ENCODE measurements around the gene MTHFD1. TPM values are rescaled to one million over a fixed set of nuclear protein-coding genes. Genes with fewer than 3 reads are reported as not detected.

MTHFD1 gene
- total and polyA plus RNA-seq, 2 donors (not counting 3 experiments of a cell fraction or from before 2014, with no cell fraction given), result 26.3 to 114 TPM

DNA sequence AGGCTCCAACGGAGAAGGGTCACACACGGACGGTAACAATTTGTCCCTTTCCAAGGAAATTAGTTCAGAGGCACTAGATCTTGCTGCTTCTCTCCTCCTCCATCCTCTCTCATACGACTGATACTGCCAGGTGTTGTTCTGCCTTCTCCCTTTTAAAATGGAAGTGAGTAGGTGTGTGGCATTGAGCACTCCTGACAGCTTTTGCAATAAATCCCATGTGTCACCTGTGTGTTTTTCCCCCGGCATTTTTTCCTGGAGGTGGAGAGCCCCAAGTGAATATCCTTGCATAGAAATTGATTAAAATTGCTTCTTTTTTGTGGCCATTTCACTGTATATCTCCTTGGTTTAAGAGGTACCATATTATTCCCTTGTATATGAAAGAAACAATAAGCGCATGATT lies 51.0 kb downstream of the MTHFD1 start:
- dilution Hi-C loops (cut with MboI; ENCODE audit: extremely low pct_ligation_motif_present, low sequenced_read_pairs) (no loop called here), intact Hi-C loops (cut with micrococcal nuclease) (no loop called here)
- H3K9me3 ChIP-seq (replicated peaks; ENCODE audit: control insufficient read depth, insufficient read depth, low read length), result no peaks in the 10 kb centered on the region
- DNase-seq (ENCODE audit: low read depth, low spot score), result no peak
- H3K4me1 ChIP-seq (ENCODE audit: control insufficient read depth, extremely low read depth, insufficient read depth, low read length), result peaks cover 16% of the 10 kb centered on the region
- ChIA-PET CTCF (interaction anchor here (0.7 to 2.4 kb wide), 5 partner anchors 9 to 453 kb away, joined by 3 to 13 read pairs (median 3); partner anchors contain the start of gene MTHFD1), POLR2A (no interaction called here)
- no peaks in the 10 kb centered on the region for H3K9me1 ChIP-seq (replicated peaks; ENCODE audit: control insufficient read depth, extremely low read depth, insufficient read depth, low read length)
- H3K36me3 ChIP-seq (ENCODE audit: control insufficient read depth in 2 of 2, extremely low read depth in 1 of 2, insufficient read depth in 2 of 2, low read length in 2 of 2), result peaks cover 2 to 15% of the 10 kb centered on the region in 2 experiments
- FAIRE-seq, result no peak
- H3K9ac ChIP-seq (replicated peaks; ENCODE audit: extremely low read depth, insufficient read depth, low read length), result no peak overlapping the region
- no peaks in the 10 kb centered on the region for H3K27me3 ChIP-seq (ENCODE audit: control insufficient read depth in 2 of 2, insufficient read depth in 2 of 2, low read length in 2 of 2)
- H4K20me1 ChIP-seq (replicated peaks; ENCODE audit: control insufficient read depth, extremely low read depth, insufficient read depth, low read length), result no peaks in the 10 kb centered on the region
- H3K4me3 ChIP-seq (replicated peaks in 1 of 3; ENCODE audit: insufficient read depth in 1 of 3, low read depth in 1 of 3, low read length in 3 of 3), result no peak overlapping the region
- H3K4me2 ChIP-seq (ENCODE audit: insufficient read depth, low read length), result no peak overlapping the region
- peak overlapping the region; percentile 53 for H3K27ac ChIP-seq (ENCODE audit: insufficient read depth, low read depth, low read length)
- BruUV-seq (replicated peaks), result no TSS peak
- no peaks in the 10 kb centered on the region for H3K79me2 ChIP-seq (ENCODE audit: control insufficient read depth, insufficient read depth, low read length)
- TF ChIP-seq FOS (IDR thresholded peaks at IDR 0.05; ENCODE audit: borderline replicate concordance, insufficient read depth, low read length), result no peak
- no peak for TF ChIP-seq GATA2 (IDR thresholded peaks at IDR 0.05; ENCODE audit: insufficient read depth, insufficient read length, low read depth, low read length)
- TF ChIP-seq, protein P1, sequence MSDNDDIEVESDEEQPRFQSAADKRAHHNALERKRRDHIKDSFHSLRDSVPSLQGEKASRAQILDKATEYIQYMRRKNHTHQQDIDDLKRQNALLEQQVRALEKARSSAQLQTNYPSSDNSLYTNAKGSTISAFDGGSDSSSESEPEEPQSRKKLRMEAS (IDR thresholded peaks at IDR 0.05; ENCODE audit: insufficient read depth, insufficient read length), result no peak
- no peak for TF ChIP-seq MYC (IDR thresholded peaks at IDR 0.05; ENCODE audit: low read depth, low read length)
- TF ChIP-seq POLR2AphosphoS5 (IDR thresholded peaks at IDR 0.05; ENCODE audit: insufficient read depth, low read depth, low read length), result no peak
- no peak for TF ChIP-seq POLR2A (IDR thresholded peaks at IDR 0.05; ENCODE audit: low read depth, low read length)
- TF ChIP-seq, protein P2, sequence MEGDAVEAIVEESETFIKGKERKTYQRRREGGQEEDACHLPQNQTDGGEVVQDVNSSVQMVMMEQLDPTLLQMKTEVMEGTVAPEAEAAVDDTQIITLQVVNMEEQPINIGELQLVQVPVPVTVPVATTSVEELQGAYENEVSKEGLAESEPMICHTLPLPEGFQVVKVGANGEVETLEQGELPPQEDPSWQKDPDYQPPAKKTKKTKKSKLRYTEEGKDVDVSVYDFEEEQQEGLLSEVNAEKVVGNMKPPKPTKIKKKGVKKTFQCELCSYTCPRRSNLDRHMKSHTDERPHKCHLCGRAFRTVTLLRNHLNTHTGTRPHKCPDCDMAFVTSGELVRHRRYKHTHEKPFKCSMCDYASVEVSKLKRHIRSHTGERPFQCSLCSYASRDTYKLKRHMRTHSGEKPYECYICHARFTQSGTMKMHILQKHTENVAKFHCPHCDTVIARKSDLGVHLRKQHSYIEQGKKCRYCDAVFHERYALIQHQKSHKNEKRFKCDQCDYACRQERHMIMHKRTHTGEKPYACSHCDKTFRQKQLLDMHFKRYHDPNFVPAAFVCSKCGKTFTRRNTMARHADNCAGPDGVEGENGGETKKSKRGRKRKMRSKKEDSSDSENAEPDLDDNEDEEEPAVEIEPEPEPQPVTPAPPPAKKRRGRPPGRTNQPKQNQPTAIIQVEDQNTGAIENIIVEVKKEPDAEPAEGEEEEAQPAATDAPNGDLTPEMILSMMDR (IDR thresholded peaks at IDR 0.05; ENCODE audit: extremely low read depth in 1 of 2, insufficient read depth in 1 of 2, low read depth in 1 of 2, low read length in 2 of 2), result no peak
- no peak for TF ChIP-seq JUN (IDR thresholded peaks at IDR 0.05; ENCODE audit: borderline replicate concordance, insufficient read depth, insufficient read length, low read depth)
- TF ChIP-seq EZH2 (IDR thresholded peaks at IDR 0.05; ENCODE audit: borderline replicate concordance, low read depth, low read length, severe bottlenecking), result no peak
- H2AFZ ChIP-seq (ENCODE audit: low read depth, low read length), result no peak overlapping the region

All from endothelial cell of umbilical vein (primary cell).